ENCODE measurements around the gene LAMA2.

LAMA2 gene

DNA sequence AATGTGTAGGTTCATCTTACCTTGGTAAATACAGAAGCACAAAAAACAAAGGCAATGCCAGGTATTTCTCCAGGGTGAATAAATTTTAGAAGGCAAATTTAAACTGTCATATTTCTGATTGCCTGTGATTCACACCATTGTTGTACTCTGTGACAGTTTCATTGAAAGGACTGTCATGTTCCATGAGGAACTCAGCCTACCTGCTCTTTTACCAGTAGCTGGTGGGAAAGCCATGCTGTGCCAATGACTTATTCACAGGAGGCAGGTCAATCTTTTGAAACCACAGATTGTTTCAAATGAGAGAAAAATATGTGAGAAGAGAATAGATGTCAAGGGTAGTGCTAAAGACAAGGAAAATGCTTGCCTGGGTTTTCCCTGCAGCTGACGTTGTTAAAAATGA, 206.4 kb downstream of the LAMA2 start:
- no peak for DNase-seq

GRCh38 chr6:129094147-129094546, 211.2 kb downstream of the LAMA2 start:
- DNase-seq: no peak

GRCh38 chr6:129096651-129097290, 213.8 kb downstream of the LAMA2 start:
- DNase-seq: no peak

- DNase-seq: no peak
Measured at GRCh38 chr6:129098061-129098553, 215.2 kb downstream of the LAMA2 start.

DNA sequence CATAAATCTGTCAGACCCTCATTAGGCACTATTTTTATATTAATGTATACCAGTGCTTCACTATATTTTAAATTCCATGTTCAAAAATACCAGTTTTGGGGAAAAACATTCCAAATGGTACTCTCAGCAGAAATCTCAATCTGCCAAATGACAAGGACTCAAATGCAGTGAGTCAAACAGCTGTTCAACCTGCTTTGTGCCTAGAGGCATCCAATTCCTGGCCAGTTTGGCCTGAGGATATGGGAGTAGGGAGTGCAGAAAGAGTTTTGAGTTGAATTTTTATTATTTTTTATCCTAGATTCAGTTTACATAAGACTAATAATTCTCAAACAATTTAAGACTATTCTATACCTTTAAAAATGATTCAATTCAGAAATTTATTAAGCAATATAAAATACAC, 216.8 kb downstream of the LAMA2 start:
- no peak for DNase-seq

DNA sequence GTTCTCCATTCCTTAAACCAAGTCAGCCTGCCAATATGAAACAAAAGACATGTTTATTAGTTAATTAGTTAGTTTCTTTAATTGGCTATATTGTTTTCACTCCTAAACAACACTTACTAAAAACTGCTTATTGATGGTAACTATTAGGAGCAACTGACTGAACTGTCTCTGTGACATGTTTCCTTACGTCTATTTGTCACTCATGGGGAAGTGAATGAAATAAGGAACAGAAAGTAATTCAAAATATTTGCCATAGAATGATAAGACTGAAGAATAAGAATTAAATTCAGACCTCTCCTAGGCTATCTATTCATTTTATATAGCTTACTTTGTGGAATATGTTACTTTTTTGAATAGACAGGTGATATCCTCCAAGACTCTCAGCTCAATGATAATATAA, 217.2 kb downstream of the LAMA2 start:
- no peak for DNase-seq

- DNase-seq: no peak
Measured at GRCh38 chr6:129102741-129103140, 219.8 kb downstream of the LAMA2 start.

- no peak for DNase-seq
Measured at GRCh38 chr6:129104131-129104530, 221.2 kb downstream of the LAMA2 start.

GRCh38 chr6:129104560-129104959, 221.6 kb downstream of the LAMA2 start:
- no peak for DNase-seq

DNA sequence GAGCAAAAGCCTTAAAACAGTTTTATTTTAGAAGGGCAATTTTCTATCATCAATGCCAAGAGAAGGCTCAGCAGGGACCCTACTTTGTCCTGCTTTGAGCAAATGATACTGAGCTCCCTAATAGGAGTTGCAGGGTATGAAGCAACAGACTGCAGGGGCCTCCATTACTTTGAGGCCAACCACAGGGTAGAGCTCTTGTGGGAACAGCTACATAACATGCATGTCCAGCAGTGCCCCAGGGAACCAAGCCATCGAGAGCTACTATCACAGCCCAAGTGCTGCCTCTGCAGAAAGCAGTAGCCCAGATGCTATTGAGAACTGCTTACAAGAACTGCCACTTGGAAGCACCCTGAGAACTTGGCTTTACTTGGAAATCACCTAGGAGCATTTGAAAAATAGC, 222.1 kb downstream of the LAMA2 start:
- DNase-seq: no peak

- DNase-seq: no peak
Measured at GRCh38 chr6:129105793-129106192, 222.9 kb downstream of the LAMA2 start.

- DNase-seq: no peak
Measured at GRCh38 chr6:129108337-129108736, 225.4 kb downstream of the LAMA2 start.

GRCh38 chr6:129110690-129111343, 227.9 kb downstream of the LAMA2 start:
- no peak for DNase-seq

GRCh38 chr6:129111346-129111745, 228.4 kb downstream of the LAMA2 start:
- no peak for DNase-seq

DNA sequence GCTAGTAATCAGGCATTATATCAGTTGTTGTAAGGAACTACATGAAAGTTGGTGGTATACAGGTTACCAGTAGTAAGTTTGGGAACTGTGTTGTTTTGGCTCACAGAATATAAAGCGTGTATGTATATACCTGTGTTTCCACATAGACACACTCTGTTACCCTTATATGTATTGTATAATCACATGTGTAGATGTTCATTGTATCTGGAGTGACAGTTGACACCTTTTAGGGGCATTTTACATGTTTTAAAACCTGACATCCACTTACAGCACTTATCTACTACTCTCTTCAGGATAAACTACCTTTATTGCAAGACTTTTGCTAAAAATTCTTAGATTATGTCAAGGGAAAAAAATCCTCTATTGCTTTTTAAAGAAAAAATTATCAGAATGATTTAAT, 228.9 kb downstream of the LAMA2 start:
- DNase-seq: no peak

DNA sequence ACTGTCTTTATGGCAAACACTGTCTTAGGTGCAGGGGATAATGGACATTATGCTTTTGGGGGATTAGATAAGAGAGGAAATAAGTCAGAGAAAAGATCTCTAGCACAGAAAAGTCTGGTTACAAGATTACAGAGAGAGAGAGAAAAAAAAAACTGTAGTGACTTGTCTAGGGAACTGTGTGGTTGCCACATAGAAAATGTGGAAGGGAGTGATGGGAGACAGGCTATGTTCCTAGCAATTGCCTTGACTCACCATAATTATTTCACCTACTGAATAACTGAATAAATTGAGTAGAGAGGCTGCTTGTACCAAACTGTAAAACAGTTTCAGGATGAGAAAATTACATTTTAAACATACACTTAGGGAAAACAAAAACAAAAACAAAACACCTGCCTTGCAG, 229.7 kb downstream of the LAMA2 start:
- DNase-seq: no peak

- no peak for DNase-seq
Measured at GRCh38 chr6:129113637-129114036, 230.7 kb downstream of the LAMA2 start.

GRCh38 chr6:129114636-129115391, 231.9 kb downstream of the LAMA2 start:
- no peak for DNase-seq

DNA sequence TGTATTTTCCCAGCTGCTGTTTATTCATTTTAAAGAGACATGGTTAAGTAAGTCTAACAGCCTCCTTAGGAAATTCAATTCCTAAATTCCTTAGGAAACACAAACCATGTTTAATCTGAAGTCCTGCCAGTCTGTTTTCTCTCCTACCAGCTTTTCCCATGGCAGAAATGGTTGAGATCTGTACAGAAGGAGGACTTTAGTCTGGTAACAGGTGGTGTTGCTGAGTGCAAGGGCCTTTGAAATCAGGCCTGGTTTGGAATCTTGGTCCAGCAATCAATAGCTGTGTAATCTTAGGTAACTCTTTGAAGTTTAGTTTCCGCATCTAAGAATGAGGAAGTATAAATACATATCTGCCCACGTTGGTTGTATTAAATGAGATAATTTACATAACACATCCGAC, 232.5 kb downstream of the LAMA2 start:
- no peak for DNase-seq

DNA sequence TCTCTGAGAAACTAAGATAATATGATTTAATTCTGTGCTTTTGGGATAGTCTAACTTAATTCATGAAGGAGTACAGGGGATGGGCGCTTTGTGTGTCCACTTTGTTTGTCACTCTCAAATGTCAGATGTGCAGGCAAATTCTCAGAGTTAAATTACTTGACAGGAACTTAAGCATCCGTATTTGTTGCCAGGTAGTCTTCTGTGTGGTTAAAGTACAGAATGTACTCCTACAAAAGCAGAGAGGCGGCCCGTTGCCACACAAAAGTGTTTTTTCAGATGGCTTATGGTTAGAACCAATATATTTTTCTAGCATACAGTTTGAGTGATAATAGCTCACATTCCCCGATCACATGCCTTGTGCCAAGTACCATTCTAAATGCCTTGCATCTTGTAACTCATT, 234.4 kb downstream of the LAMA2 start:
- DNase-seq: no peak

- DNase-seq: no peak
Measured at GRCh38 chr6:129120856-129121638, 238.1 kb downstream of the LAMA2 start.

DNA sequence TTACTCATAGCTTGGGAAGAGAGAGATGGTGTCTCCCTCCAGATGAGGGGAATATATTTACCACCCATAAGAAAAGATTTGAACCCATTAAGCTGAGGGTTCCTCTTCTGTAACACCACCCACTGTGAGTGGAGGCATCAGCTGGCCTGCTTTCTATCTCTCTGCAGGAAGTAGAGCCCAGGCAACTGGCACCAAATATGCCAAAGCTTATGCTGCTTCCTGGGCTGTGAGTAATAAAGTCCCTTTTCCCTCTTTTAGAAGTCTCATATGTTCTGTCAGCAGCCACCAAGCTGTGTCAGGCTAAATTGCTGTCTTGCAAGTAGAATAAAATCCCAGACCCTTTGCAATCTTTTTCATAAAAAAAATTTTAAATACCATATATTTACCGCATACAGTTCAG, 241.4 kb downstream of the LAMA2 start:
- no peak for DNase-seq

DNA sequence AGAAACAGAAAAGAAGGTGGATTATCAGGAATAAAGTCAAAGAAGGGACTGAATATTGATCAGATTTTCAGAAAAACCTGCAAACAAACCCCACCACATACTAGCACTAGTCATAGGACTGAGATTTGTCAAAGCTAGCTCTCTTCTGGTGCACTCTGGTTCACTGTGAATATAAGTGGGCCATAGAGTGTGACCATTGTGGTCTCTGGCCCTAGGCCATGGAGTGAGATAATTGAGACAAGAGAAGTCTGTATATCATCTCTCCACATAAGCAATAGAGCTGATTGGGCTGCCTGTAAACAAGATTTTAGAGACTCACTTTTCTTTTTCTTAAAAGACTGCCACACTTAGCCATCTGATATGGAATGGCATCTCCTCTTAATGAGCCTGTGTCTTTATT, 247.2 kb downstream of the LAMA2 start:
- no peak for DNase-seq

Data from activated effector memory CD4-positive, alpha-beta T cell treated with anti-CD3 and anti-CD28 coated beads, Interleukin-2, amount 50 U/mL, for 16 hours (primary cell).